Caco-2 (cell line): ENCODE measurements around the gene RAB7B. TPM values are rescaled to one million over a fixed set of nuclear protein-coding genes. Genes with fewer than 3 reads are reported as not detected.

ENCODE experiments used
- BruUV-seq: library from RNA; stranded (reverse); fragments of 400-500 nt; replicated peaks from 2 replicates; lab custom pipeline; 2021; lab: Mats Ljungman, UMichigan
- CTCF ChIA-PET: fragments of 300-600 bp; sonication (Branson Sonifier 250); formaldehyde crosslinking; loops from one replicate; lab custom pipeline; 2022; ENCODE audit warnings: antibody characterized with exemption; lab: Charles Lee
- POLR2A ChIA-PET: fragments of 300-600 bp; sonication (Branson Sonifier 250); formaldehyde crosslinking; loops from one replicate; lab custom pipeline; 2022; ENCODE audit warnings: antibody characterized with exemption; lab: Charles Lee
- DNase-seq, 2 experiments: peaks; one replicate each; pipeline versions ENCODE4 v3.0.0 to v3.0.0-alpha.2; 2020 to 2022
- H3K27me3 ChIP-seq: replicated peaks from 2 replicates; pipeline ENCODE4 v1.6.0; 2011; ENCODE audit warnings: low read length; ENCODE audit not compliant: control insufficient read depth, insufficient read depth
- H3K36me3 ChIP-seq: 2 replicates; pipeline ENCODE4 v1.5.1; 2011; ENCODE audit warnings: low read length; ENCODE audit not compliant: control insufficient read depth, insufficient read depth
- H3K4me1 ChIP-seq: fragments of 250-450 bp; sonication (Bioruptor Pico); 2 replicates; pipeline ENCODE4 v1.5.1; 2020; ENCODE audit warnings: mild to moderate bottlenecking
- H3K4me3 ChIP-seq: 2 replicates; pipeline ENCODE4 v1.5.1; 2011; ENCODE audit warnings: low read depth, mild to moderate bottlenecking, control low read depth, low read length
- H3K9me3 ChIP-seq: fragments of 250-450 bp; sonication (Bioruptor Pico); 2 replicates; pipeline ENCODE4 v1.5.1; 2020; ENCODE audit warnings: mild to moderate bottlenecking, moderate library complexity
- H3K27ac Mint-ChIP-seq: one replicate; pipeline ENCODE4 v1.8.0; 2022; ENCODE audit warnings: mixed read lengths; ENCODE audit not compliant: unreplicated experiment
- H3K27me3 Mint-ChIP-seq: one replicate; pipeline ENCODE4 v1.8.0; 2022; ENCODE audit warnings: mixed read lengths; ENCODE audit not compliant: insufficient read depth, unreplicated experiment
- H3K36me3 Mint-ChIP-seq: one replicate; pipeline ENCODE4 v1.8.0; 2022; ENCODE audit warnings: mild to moderate bottlenecking, mixed read lengths; ENCODE audit not compliant: insufficient read depth, unreplicated experiment
- H3K4me1 Mint-ChIP-seq: one replicate; pipeline ENCODE4 v1.8.0; 2022; ENCODE audit warnings: low read depth, mixed read lengths; ENCODE audit not compliant: unreplicated experiment
- H3K4me3 Mint-ChIP-seq: one replicate; pipeline ENCODE4 v1.8.0; 2022; ENCODE audit warnings: mild to moderate bottlenecking, moderate library complexity, mixed read lengths; ENCODE audit not compliant: unreplicated experiment
- H3K9me3 Mint-ChIP-seq: one replicate; pipeline ENCODE4 v1.8.0; 2022; ENCODE audit warnings: mixed read lengths; ENCODE audit not compliant: unreplicated experiment
- CTCF ChIP-seq, 2 experiments: fragments of 200-600 bp in 1 of 2; IDR thresholded peaks; 1 replicate in 1 of 2; 2 replicates in 1 of 2; pipeline versions ENCODE4 v1.5.1 to v1.8.0; 2011 to 2022; ENCODE audit warnings: antibody characterized with exemption in 1 of 2, control low read depth in 1 of 2, inconsistent platforms in 1 of 2, low read depth in 1 of 2, low read length in 1 of 2, mild to moderate bottlenecking in 1 of 2, moderate library complexity in 1 of 2; ENCODE audit not compliant: insufficient read depth in 1 of 2, severe bottlenecking in 1 of 2, unreplicated experiment in 1 of 2
- intact Hi-C: fragments of 100-400 bp; cut with micrococcal nuclease; formaldehyde crosslinking; loops from one replicate; pipeline ENCODE4 v1.10.0; 2022; ENCODE audit not compliant: unreplicated experiment
- total RNA-seq: library from RNA; stranded (reverse); gene quantifications from 2 replicates; pipeline ENCODE4 v1.2.3, GENCODE V29; 2022

Gene RAB7B
- total RNA-seq, 1 experiment from 2014 or later = not detected

DNA sequence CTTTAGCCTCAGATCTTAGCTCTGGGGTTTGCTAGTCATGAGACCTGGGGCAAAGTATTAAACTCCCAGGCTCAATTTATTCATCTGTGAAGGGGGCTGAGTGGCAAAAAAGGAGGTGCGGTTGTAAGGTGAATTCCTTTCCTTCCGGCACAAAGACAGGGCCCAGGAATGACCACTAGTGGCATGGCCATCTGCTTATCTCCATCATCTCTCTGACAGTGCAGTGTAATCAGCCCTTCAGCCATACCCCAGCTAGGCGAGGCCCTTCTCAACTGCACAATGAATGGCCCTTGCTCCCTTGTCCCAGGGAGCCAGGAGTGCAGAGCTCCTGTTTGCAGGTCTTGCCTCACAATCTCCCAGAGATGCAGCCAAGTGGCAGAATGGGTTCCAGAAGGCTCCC is 54.3 kb downstream of the RAB7B start:
- peaks cover 10% of the 10 kb centered on the region for H3K27me3 Mint-ChIP-seq
- H3K27me3 ChIP-seq = no peaks in the 10 kb centered on the region
- TF ChIP-seq CTCF (IDR thresholded peaks at IDR 0.05; ENCODE audit: insufficient read depth in 1 of 2, low read depth in 1 of 2, low read length in 1 of 2, severe bottlenecking in 1 of 2, unreplicated experiment in 1 of 2) = no peak
- no peaks in the 10 kb centered on the region for H3K4me1 Mint-ChIP-seq
- H3K4me1 ChIP-seq = peaks cover 12% of the 10 kb centered on the region; the same call in 1 of the 2 replicates
- POLR2A ChIA-PET = no interaction called here
- no TSS peak for BruUV-seq
- intact Hi-C loops = no loop called here
- no peaks in the 10 kb centered on the region for H3K9me3 ChIP-seq
- DNase-seq = no peak
- H3K4me3 ChIP-seq = no peak overlapping the region
- no peak overlapping the region for H3K4me3 Mint-ChIP-seq
- H3K36me3 Mint-ChIP-seq = no peaks in the 10 kb centered on the region
- no peaks in the 10 kb centered on the region for H3K9me3 Mint-ChIP-seq
- CTCF ChIA-PET = interaction anchor here (3.0 kb wide), 1 partner anchor 28 kb away, joined by 10 read pairs; no protein-coding TSS in a partner anchor
- H3K27ac Mint-ChIP-seq = no peak overlapping the region
- H3K36me3 ChIP-seq = no peaks in the 10 kb centered on the region

DNA sequence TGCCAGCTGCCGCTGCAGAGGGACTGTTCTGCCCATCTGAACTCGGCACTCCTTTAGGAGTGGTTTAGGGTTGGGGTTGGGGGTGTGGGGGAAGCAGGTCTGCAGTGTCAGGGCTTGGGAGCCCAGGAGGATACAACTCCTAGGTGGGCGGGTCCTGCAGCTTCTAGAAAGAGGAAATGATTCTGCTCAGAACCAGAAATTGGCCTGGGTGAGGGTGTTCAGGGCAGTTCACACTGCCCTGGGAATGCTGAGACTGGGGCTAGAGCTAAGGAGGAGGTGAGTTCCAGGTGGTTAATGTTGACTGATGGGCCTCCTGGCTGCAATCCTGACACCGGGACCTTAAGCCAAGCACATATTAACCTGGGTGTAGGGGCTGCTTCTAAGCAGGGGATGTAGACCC is 55.2 kb downstream of the RAB7B start:
- no TSS peak for BruUV-seq
- H3K9me3 ChIP-seq = no peaks in the 10 kb centered on the region
- Mint-ChIP-seq H3K27ac (no peak overlapping the region), H3K4me1 (peaks cover 6% of the 10 kb centered on the region), H3K36me3 (no peaks in the 10 kb centered on the region), H3K4me3 (no peak overlapping the region), H3K9me3 (no peaks in the 10 kb centered on the region), H3K27me3 (peaks cover 10% of the 10 kb centered on the region)
- POLR2A ChIA-PET = interaction anchor here (0.6 kb wide), 1 partner anchor 132 kb away, joined by 5 read pairs; no protein-coding TSS in a partner anchor
- TF ChIP-seq CTCF (IDR thresholded peaks at IDR 0.05; ENCODE audit: insufficient read depth in 1 of 2, low read depth in 1 of 2, low read length in 1 of 2, severe bottlenecking in 1 of 2, unreplicated experiment in 1 of 2) = no peak
- no peaks in the 10 kb centered on the region for H3K27me3 ChIP-seq
- H3K4me3 ChIP-seq = no peak overlapping the region
- no peak for DNase-seq
- CTCF ChIA-PET = interaction anchor here (0.5 kb wide), 1 partner anchor 123 kb away, joined by 3 read pairs; no protein-coding TSS in a partner anchor
- intact Hi-C loops = no loop called here
- H3K36me3 ChIP-seq = no peaks in the 10 kb centered on the region
- peaks cover 16% of the 10 kb centered on the region; the same call in 1 of the 2 replicates for H3K4me1 ChIP-seq

DNA sequence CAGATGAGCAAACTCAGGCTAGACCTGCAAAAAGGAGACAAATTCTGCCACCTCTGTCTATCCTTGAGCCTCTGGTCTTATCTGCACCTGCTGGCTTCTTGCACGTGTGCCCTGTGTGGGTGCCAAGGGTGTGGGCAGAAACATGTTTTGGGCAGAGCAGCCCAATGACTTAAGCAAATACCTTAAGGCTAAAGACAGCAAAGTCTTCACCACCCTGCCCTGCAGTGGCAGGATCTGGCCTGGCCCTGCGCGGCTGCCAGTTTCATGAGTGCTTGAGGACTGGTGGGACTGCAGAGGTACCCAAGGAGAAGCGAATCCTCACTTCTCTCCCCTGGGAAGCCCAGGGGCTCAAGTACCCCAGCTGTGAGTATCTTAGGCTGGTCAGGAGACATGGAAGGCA is 56.2 kb downstream of the RAB7B start:
- H3K27me3 Mint-ChIP-seq = peaks cover 10% of the 10 kb centered on the region
- CTCF ChIA-PET = interaction anchor here (0.5 kb wide), 1 partner anchor 289 kb away, joined by 4 read pairs; no protein-coding TSS in a partner anchor

More for the DNA sequence above, 56.2 kb downstream of the RAB7B start:
- Histone ChIP-seq H3K36me3 (no peaks in the 10 kb centered on the region), H3K9me3 (no peaks in the 10 kb centered on the region), H3K4me3 (no peak overlapping the region), H3K27me3 (no peaks in the 10 kb centered on the region), H3K4me1 (peaks cover 16% of the 10 kb centered on the region; the same call in 1 of the 2 replicates)
- TF ChIP-seq CTCF (IDR thresholded peaks at IDR 0.05; ENCODE audit: insufficient read depth in 1 of 2, low read depth in 1 of 2, low read length in 1 of 2, severe bottlenecking in 1 of 2, unreplicated experiment in 1 of 2) = no peak
- POLR2A ChIA-PET = no interaction called here
- H3K27ac Mint-ChIP-seq = no peak overlapping the region
- BruUV-seq = no TSS peak
- no peak for DNase-seq
- H3K4me1 Mint-ChIP-seq = peaks cover 7% of the 10 kb centered on the region
- H3K4me3 Mint-ChIP-seq = no peak overlapping the region
- H3K9me3 Mint-ChIP-seq = no peaks in the 10 kb centered on the region
- intact Hi-C loops = no loop called here
- no peaks in the 10 kb centered on the region for H3K36me3 Mint-ChIP-seq
